Lower leg skin (tissue), 4 donors: ENCODE data around the gene ACY1. TPM values are rescaled to one million over a fixed set of nuclear protein-coding genes. Genes with fewer than 3 reads are reported as not detected.

Experiments used
- DNase-seq, 2 donors: peaks; one replicate each; pipeline ENCODE4 v3.0.0-alpha.2; 2019; ENCODE audit warnings: low spot score in 2 of 2
- H3K4me3 ChIP-seq: fragments of 200-600 bp; sonication (generic); 2 replicates; pipeline ENCODE4 v1.5.1; 2017; ENCODE audit warnings: mild to moderate bottlenecking, low read depth; ENCODE audit not compliant: poor library complexity, severe bottlenecking
- CTCF ChIP-seq, 3 donors: fragments of 450-650 bp; IDR thresholded peaks; one replicate each; pipeline ENCODE4 v1.5.1; 2016; ENCODE audit warnings: antibody characterized with exemption in 3 of 3, mild to moderate bottlenecking in 3 of 3, moderate library complexity in 2 of 3
- POLR2A ChIP-seq, 2 donors: fragments of 450-650 bp; IDR thresholded peaks; one replicate each; pipeline ENCODE4 v1.6.1; 2016 to 2017; ENCODE audit warnings: antibody characterized with exemption in 2 of 2, mild to moderate bottlenecking in 1 of 2, moderate library complexity in 1 of 2
- WGBS, 2 donors: methylation state at CpG; one replicate each; pipeline ENCODE4 v1.1.5; 2018; 5-methylcytosine and 5-hydroxymethylcytosine counted together
- intact Hi-C: fragments of 100-400 bp; cut with DNase I; formaldehyde crosslinking; loops from one replicate; pipeline ENCODE4 v1.15.0; 2023; ENCODE audit warnings: low total_unique reads
- total RNA-seq, 4 donors: library from RNA; depleted of rRNA; stranded (reverse); fragments of >200 nt; gene quantifications; one replicate each; pipeline ENCODE4 v1.1.0, GENCODE V29; 2016

ACY1 gene
- total RNA-seq, 4 donors from 2014 or later: 16.2 to 44.2 (median 30.5) TPM

- intact Hi-C loops: no loop called here
- TF ChIP-seq POLR2A (IDR thresholded peaks at IDR 0.05): no peak
- TF ChIP-seq CTCF (IDR thresholded peaks at IDR 0.05): no peak
- no peak overlapping the region for H3K4me3 ChIP-seq
- DNase-seq: no peak
- 79 to 93% methylated on average over 6 of the region's 6 CpGs for WGBS, 2 donors
Observed at GRCh38 chr3:52006820-52007133, 23.4 kb downstream of the ACY1 start.

GRCh38 chr3:52007291-52007690 is 24.0 kb downstream of the ACY1 start:
- intact Hi-C loops: no loop called here
- TF ChIP-seq POLR2A (IDR thresholded peaks at IDR 0.05) (no peak), CTCF (IDR thresholded peaks at IDR 0.05) (no peak)
- no peak for DNase-seq
- no peak overlapping the region for H3K4me3 ChIP-seq
- WGBS, 2 donors: 75 to 82% methylated on average over 4 of the region's 4 CpGs

- intact Hi-C loops: no loop called here
- no peak overlapping the region for H3K4me3 ChIP-seq
- DNase-seq: no peak
- TF ChIP-seq CTCF (IDR thresholded peaks at IDR 0.05) (no peak), POLR2A (IDR thresholded peaks at IDR 0.05) (no peak)
Observed at GRCh38 chr3:52010431-52010830, 27.1 kb downstream of the ACY1 start.

- H3K4me3 ChIP-seq: no peak overlapping the region
- intact Hi-C loops: no loop called here
- no peak for DNase-seq
- no peak for TF ChIP-seq POLR2A (IDR thresholded peaks at IDR 0.05)
- no peak for TF ChIP-seq CTCF (IDR thresholded peaks at IDR 0.05)
- WGBS, 2 donors: 78 to 79% methylated on average over 7 of the region's 7 CpGs
Observed at GRCh38 chr3:52012699-52013098, 29.4 kb downstream of the ACY1 start.

- no peak overlapping the region for H3K4me3 ChIP-seq
- WGBS, 2 donors: 81 to 88% methylated on average over 6 of the region's 6 CpGs
- intact Hi-C loops: no loop called here
- TF ChIP-seq POLR2A (IDR thresholded peaks at IDR 0.05) (no peak), CTCF (IDR thresholded peaks at IDR 0.05) (no peak)
- DNase-seq: no peak
Observed at GRCh38 chr3:52013802-52014598, 30.7 kb downstream of the ACY1 start.

- TF ChIP-seq POLR2A (IDR thresholded peaks at IDR 0.05): no peak
- TF ChIP-seq CTCF (IDR thresholded peaks at IDR 0.05): no peak
- intact Hi-C loops: no loop called here
- no peak for DNase-seq
- WGBS, 2 donors: 77 to 86% methylated on average over 8 of the region's 8 CpGs
- no peak overlapping the region for H3K4me3 ChIP-seq
Observed at GRCh38 chr3:52014613-52015012, 31.3 kb downstream of the ACY1 start.
